Osteoblast (primary cell): ENCODE data around the gene GNB4. TPM values are rescaled to one million over a fixed set of nuclear protein-coding genes. Genes with fewer than 3 reads are reported as not detected.

Source experiments
- DNase-seq: peaks from one replicate; pipeline ENCODE4 v3.0.0; 2011; ENCODE audit warnings: low spot score, mixed read lengths; ENCODE audit not compliant: insufficient read length; ENCODE audit errors: missing footprints
- H2AFZ ChIP-seq: 2 replicates; pipeline ENCODE4 v1.6.0; 2011; ENCODE audit warnings: mild to moderate bottlenecking, low read length
- H3K27ac ChIP-seq: 2 replicates; pipeline ENCODE4 v1.5.1; 2011; ENCODE audit warnings: mild to moderate bottlenecking, low read depth, low read length, moderate library complexity
- H3K27me3 ChIP-seq: 2 replicates; pipeline ENCODE4 v1.6.0; 2012; ENCODE audit warnings: mild to moderate bottlenecking, control low read depth, inconsistent platforms, low read length, moderate library complexity; ENCODE audit not compliant: insufficient read depth
- H3K36me3 ChIP-seq: 2 replicates; pipeline ENCODE4 v1.5.1; 2011; ENCODE audit warnings: mild to moderate bottlenecking, low read length, control low read depth, moderate library complexity; ENCODE audit not compliant: insufficient read depth
- H3K4me1 ChIP-seq: 2 replicates; pipeline ENCODE4 v1.5.1; 2011; ENCODE audit warnings: mild to moderate bottlenecking, low read length, control low read depth, moderate library complexity; ENCODE audit not compliant: insufficient read depth
- H3K4me2 ChIP-seq: 2 replicates; pipeline ENCODE4 v1.6.0; 2011; ENCODE audit warnings: mild to moderate bottlenecking, low read length; ENCODE audit not compliant: insufficient read depth
- H3K4me3 ChIP-seq: fragments of 200-600 bp; sonication (generic); 3 replicates; pipeline ENCODE4 v1.5.1; 2012; ENCODE audit warnings: mild to moderate bottlenecking, low read length, inconsistent platforms; ENCODE audit not compliant: insufficient read depth
- H3K79me2 ChIP-seq: 2 replicates; pipeline ENCODE4 v1.6.0; 2012; ENCODE audit warnings: mild to moderate bottlenecking, low read length, control low read depth, inconsistent platforms; ENCODE audit not compliant: insufficient read depth
- H3K9me3 ChIP-seq: 2 replicates; pipeline ENCODE4 v1.5.1; 2011; ENCODE audit warnings: low read depth, low read length, control low read depth
- H4K20me1 ChIP-seq: 2 replicates; pipeline ENCODE4 v1.6.0; 2012; ENCODE audit warnings: mild to moderate bottlenecking, low read length, control low read depth; ENCODE audit not compliant: insufficient read depth
- small RNA-seq: library from RNA; depleted of rRNA; stranded (forward); fragments of <200 nt; gene quantifications from one replicate; pipeline ENCODE3, GENCODE V24; 2012
- total RNA-seq: library from RNA; depleted of rRNA; stranded (reverse); fragments of >200 nt; gene quantifications from 2 replicates; pipeline ENCODE4 v1.2.3, GENCODE V29; 2012
- TF ChIP-seq, protein P1 (sequence below): IDR thresholded peaks from 2 replicates; pipeline ENCODE4 v1.5.1; 2011; ENCODE audit warnings: mild to moderate bottlenecking, low read depth, low read length, moderate library complexity; ENCODE audit errors: extremely low read depth

Gene GNB4
- total RNA-seq, 1 donor, result 92.3 TPM

DNA sequence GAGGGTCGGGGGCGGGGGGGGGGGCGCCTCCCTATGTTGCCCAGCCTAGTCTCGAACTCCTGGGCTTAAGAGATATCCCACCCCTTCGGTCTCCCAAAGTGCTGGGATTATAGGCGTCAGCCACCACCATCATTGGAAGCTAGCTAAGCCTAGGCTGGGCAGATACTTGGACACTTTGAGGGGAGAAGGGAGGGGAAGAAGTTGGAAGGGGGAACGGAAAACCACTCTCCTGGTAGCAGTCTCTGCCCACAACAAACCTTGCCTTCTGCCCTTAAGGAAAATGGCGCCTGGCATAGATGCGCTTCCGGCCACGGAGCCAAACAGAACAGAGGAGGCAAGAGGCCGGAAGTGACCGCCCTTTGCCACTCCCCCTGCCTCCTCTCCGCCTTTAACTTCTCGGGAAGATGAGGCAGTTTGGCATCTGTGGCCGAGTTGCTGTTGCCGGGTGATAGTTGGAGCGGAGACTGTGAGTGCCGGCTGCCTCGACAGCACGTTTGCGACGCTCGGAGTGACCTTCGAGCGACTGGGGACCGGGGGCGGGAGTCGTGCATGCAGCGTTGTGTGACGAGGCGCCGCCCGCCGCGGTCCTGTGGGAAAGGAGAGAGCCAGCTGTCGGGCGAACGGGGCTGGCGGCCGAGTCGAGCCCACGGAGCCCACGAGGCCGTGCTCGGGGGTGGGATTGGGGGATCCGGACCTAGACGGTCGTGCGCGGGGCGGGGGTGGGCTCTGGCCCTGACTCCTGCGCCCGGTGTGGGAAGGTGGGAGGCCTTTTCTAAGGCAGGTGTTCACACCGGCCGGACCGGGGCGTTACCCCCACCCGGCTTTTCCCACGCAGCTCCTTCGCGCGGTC, 103.7 kb downstream of the GNB4 start, which contains the start of gene MFN1:
MFN1 (plus strand) TSS at position 365 of the 850 bp plus-strand sequence. CDS start 1,143 bp downstream, outside the sequence.
- peak; percentile 94 for DNase-seq

More for the DNA sequence above, 103.7 kb downstream of the GNB4 start, which contains the start of gene MFN1:
- no peaks in the 10 kb centered on the region for H3K9me3 ChIP-seq
- H3K4me3 ChIP-seq, result peak within 1 kb of the TSS; percentile 99
- H2AFZ ChIP-seq, result peak within 1 kb of the TSS; percentile 99
- H3K4me2 ChIP-seq, result peak within 1 kb of the TSS; percentile 87
- H3K27ac ChIP-seq, result peak within 1 kb of the TSS; percentile 72
- H3K27me3 ChIP-seq, result no peaks in the 10 kb centered on the region
- H3K4me1 ChIP-seq, result peaks cover 16% of the 10 kb centered on the region
- H3K79me2 ChIP-seq, result peaks cover 35% of the 10 kb centered on the region
- TF ChIP-seq, protein P1, sequence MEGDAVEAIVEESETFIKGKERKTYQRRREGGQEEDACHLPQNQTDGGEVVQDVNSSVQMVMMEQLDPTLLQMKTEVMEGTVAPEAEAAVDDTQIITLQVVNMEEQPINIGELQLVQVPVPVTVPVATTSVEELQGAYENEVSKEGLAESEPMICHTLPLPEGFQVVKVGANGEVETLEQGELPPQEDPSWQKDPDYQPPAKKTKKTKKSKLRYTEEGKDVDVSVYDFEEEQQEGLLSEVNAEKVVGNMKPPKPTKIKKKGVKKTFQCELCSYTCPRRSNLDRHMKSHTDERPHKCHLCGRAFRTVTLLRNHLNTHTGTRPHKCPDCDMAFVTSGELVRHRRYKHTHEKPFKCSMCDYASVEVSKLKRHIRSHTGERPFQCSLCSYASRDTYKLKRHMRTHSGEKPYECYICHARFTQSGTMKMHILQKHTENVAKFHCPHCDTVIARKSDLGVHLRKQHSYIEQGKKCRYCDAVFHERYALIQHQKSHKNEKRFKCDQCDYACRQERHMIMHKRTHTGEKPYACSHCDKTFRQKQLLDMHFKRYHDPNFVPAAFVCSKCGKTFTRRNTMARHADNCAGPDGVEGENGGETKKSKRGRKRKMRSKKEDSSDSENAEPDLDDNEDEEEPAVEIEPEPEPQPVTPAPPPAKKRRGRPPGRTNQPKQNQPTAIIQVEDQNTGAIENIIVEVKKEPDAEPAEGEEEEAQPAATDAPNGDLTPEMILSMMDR, result no peak
- H4K20me1 ChIP-seq, result no peaks in the 10 kb centered on the region
- peaks cover 21% of the 10 kb centered on the region for H3K36me3 ChIP-seq

Small RNA genes lying within 50 kb of the gene (small RNA-seq; reads per million reads assigned to genes)
- gene AC007620.1, result not detected

Other genes starting within 250 kb of the GNB4 start
- gene KCNMB3, start 200.4 kb downstream of the GNB4 start, total RNA-seq, result 1.8 TPM in 2 replicates
- 51.0 and 51.8 TPM in 2 replicates for gene ZNF639, start 128.4 kb downstream of the GNB4 start, total RNA-seq
- gene MFN1, start 103.8 kb downstream of the GNB4 start, total RNA-seq, result 56.8 and 63.6 TPM in 2 replicates
- 36.8 and 42.0 TPM in 2 replicates for gene ACTL6A, start 111.5 kb upstream of the GNB4 start, total RNA-seq
- 32.2 and 33.6 TPM in 2 replicates for gene MRPL47, start 153.2 kb upstream of the GNB4 start, total RNA-seq
- gene NDUFB5, start 153.3 kb upstream of the GNB4 start, total RNA-seq, result 103 and 108 TPM in 2 replicates
- gene USP13, start 201.6 kb upstream of the GNB4 start, total RNA-seq, result 9.4 and 12.7 TPM in 2 replicates